Measurements from ENCODE around the gene SLC9C1. TPM values are rescaled to one million over a fixed set of nuclear protein-coding genes. Genes with fewer than 3 reads are reported as not detected.

Gene SLC9C1
- not detected in 5 replicates for total RNA-seq (2022; extraction: Qiagen RNA extraction)

GRCh38 chr3:112293368-112294321, at the start of gene SLC9C1:
TSS of gene SLC9C1 (minus strand) at chr3:112294216. CDS start at chr3:112286791, 7,425 bp downstream.

GRCh38 chr3:112333002-112333380, 39.0 kb upstream of the SLC9C1 start, which contains the start of gene CD200:
TSS of gene CD200 (plus strand) at chr3:112333156. CDS start at chr3:112333213, 57 bp downstream.

GRCh38 chr3:112132975-112133448, 161.0 kb downstream of the SLC9C1 start, which contains the start of gene GCSAM:
TSS of gene GCSAM (minus strand) at chr3:112133248. CDS start at chr3:112133120, 128 bp downstream.

Other genes starting within 250 kb of the SLC9C1 start
- 8.9 to 12.3 TPM (median 10.6 TPM) in 5 replicates for gene C3orf52, start 207.8 kb downstream of the SLC9C1 start, total RNA-seq (2022; extraction: Qiagen RNA extraction)
- gene GCSAM, start 161.0 kb downstream of the SLC9C1 start, total RNA-seq (2022; extraction: Qiagen RNA extraction), result not detected in 5 replicates
- not detected in 5 replicates for gene CD200, start 38.9 kb upstream of the SLC9C1 start, total RNA-seq (2022; extraction: Qiagen RNA extraction)
- gene BTLA, start 205.3 kb upstream of the SLC9C1 start, total RNA-seq (2022; extraction: Qiagen RNA extraction), result 0.05 to 0.08 TPM (median 0.06 TPM) in 3 of 5 replicates, not detected in the others